ENCODE data around the gene ZNHIT2.

The ZNHIT2 gene

GRCh38 chr11:65102142-65103095, 15.1 kb downstream of the ZNHIT2 start:
- no peak for DNase-seq

DNA sequence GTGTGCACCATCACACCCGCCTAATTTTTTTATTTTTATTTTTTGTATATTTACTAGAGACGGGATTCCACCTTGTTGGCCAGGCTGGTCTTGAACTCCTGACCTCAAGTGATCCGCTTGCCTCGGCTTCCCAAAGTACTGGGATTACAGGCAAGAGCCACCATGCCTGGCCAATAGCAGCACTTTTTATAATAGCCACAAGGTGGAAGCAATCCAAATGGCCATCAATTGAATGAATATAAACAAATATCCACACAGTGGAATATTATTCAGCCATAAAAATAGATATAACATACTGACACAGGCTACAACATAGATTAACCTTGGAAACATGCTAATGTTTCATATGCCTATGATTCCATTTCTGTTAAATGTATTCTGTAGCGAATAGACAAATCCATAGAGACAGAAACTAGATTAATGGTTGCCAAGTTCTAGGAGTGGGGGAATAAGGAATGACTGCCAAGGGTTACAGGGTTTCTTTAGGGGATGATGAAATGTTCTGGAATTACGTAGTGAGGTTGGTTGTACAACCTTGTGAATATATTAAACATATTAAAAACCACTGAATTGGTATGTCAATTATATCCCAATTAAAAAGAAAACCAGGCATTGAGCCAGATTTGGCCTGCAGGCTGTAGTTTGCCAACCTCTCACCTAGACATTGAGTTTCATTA, 16.7 kb downstream of the ZNHIT2 start:
- DNase-seq, result no peak

DNA sequence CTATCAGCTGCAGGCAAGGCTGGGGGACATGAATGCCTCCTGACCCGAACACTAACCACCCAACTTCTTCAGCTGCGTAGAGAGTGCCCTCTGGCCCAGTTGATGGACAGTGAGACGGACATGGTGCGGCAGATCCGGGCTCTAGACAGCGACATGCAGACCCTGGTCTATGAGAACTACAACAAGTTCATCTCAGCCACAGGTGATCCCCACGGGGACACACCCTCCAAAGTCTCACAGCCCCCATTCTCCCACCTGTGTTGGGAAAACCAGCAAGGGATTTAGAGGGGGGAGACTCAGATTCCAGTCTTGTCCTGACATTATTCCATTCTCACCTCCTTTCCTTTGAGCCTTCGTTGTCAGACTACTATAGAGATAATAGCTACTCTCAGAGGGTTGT, 20.6 kb downstream of the ZNHIT2 start:
- no peak for DNase-seq

DNA sequence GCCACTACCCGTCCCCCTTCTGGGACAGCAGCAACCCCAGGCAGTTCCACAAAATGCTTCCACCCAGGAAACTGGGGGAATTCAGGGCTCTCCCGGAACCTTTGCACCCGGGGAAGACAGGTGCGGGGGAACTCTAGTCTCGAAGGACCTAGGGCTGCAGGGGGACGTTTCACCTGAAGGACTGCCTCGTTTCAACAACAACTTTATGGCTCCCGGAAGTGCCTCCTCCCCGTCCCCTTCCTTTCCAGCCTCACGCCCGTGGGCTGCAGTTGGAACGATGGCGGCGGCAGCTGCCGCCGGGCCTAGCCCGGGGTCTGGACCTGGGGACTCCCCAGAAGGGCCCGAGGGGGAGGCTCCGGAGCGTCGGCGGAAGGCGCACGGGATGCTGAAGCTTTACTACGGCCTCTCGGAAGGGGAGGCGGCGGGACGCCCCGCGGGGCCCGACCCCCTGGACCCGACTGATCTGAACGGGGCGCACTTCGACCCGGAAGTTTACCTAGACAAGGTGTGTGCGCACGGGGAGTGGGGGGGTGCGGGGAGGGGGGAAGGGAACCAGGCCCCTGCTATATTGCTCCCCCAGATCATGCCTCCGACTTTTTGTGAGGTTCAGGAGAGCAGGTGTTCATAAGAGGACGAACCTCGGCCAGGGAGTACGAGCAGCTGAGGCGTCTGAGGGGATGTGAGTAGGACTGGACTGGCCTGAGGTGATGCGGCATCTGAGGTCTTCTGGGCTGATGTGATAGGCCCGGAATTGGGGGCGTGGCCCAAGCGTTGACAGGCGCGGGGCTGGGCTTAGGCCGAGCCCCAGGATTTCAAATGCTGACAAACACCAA, 21.3 kb downstream of the ZNHIT2 start, which contains the start of gene VPS51:
VPS51 (plus strand) TSS at position 241 of the 833 bp plus-strand sequence; CDS start at position 278, 37 bp downstream.
- DNase-seq, result peak; percentile 72

GRCh38 chr11:65095427-65095826, 22.1 kb downstream of the ZNHIT2 start:
- DNase-seq, result no peak

- DNase-seq, result no peak
Measured at GRCh38 chr11:65090628-65091027, 26.9 kb downstream of the ZNHIT2 start.

- DNase-seq, result no peak
Measured at GRCh38 chr11:65089621-65090020, 27.9 kb downstream of the ZNHIT2 start.

GRCh38 chr11:65087827-65088226, 29.7 kb downstream of the ZNHIT2 start:
- DNase-seq, result no peak

GRCh38 chr11:65087216-65087615, 30.3 kb downstream of the ZNHIT2 start:
- DNase-seq, result no peak

DNA sequence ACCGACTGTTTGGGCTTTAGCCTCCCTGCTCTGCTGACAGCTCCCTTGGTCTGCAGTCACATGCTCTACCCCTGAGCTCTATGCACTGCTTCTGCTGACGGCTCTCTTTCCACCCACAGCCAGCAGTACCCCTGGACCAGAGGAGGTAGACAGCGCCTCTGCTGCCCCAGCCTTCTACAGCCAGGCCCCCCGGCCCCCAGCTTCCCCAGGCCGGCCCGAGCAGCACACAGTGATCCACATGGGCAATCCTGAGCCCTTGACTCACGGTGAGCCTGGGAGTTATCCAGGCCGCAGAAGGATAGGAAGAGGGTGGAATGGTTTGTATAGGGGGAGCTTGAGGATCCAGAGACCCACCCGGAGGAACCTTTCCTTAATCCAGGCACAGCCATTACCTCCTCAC, 30.7 kb downstream of the ZNHIT2 start:
- no peak for DNase-seq

DNA sequence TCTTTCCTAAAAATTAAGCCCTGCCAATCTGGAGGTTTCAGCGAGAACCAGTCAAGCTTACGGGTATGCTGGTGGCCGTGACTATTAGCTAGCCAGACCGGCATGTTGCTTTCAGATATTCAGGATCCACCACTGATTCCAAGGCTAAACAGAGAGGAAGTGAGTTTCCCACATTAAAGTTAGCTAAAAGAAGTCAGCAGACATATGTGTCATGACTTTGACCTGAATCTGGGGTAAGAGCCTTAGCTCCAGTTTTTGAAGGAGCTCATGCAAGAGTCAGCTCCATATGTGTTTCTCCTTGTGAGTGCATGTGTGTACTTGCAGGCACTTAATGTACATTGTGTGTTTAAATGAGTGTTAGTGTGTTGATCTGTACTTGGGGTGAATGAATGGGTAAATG, 32.1 kb downstream of the ZNHIT2 start:
- no peak for DNase-seq

GRCh38 chr11:65084598-65085375, 32.7 kb downstream of the ZNHIT2 start:
- no peak for DNase-seq

GRCh38 chr11:65083834-65084597, 33.5 kb downstream of the ZNHIT2 start, which contains the start of the genes CDCA5 and ZFPL1:
CDCA5 (minus strand) TSS chr11:65084040; CDS start chr11:65083978, 62 bp downstream.
ZFPL1 (plus strand) TSS chr11:65084222; CDS start chr11:65084699, 477 bp downstream.
- DNase-seq, result peak; percentile 79

DNA sequence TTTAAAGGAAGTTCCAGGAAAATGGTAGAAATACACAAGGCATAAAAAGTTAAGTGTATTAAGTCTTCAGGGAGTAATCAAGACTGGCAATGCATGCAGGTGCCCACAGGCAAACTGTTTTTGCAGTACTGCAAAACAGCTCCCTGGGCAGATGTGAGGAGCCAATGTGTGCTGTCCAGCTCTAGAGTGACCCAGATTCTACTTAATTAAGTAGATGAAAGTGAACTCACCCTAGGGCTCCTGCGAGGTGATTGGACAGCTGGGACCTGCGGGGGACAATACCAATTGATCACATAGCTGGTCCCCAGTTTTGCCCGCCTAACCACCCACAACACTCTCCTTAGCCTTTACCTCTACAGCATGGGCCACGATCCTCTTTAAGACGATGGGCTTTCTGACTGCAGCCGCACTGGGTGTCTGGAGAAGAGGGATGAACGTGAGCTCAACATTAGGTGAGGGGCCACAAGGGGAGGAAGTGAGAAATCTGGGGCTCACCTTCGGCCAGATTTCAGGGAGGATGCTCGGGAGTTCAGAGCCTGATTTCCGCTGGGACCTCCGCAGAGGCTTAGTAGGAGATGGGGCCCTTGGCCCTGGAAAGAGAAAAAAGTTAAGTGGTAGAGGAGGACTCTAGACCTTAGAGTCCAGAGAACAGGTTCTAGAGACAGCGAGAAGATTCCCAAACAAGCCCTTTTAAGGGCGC, 34.2 kb downstream of the ZNHIT2 start:
- DNase-seq, result no peak

- no peak for DNase-seq
Measured at GRCh38 chr11:65078786-65079342, 38.6 kb downstream of the ZNHIT2 start.

DNA sequence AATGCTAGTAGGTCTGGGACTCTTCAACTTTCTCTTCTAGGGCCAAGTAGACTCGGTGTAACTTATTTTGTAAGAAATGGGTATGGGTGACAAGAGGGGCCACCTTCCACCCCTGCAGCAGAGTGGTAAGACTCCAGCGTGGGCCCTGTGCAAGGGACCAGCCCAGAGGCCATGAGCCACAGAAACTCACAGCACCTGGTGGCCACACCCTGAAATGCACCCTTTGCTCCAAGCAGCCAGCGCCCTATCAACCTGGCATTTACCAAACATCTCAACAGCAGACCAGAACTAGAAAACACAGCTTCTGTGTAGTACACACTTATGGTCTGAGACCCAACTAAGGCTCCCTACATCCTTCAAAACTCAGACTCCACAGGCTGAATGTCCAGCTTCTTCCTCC, 39.4 kb downstream of the ZNHIT2 start:
- no peak for DNase-seq

DNA sequence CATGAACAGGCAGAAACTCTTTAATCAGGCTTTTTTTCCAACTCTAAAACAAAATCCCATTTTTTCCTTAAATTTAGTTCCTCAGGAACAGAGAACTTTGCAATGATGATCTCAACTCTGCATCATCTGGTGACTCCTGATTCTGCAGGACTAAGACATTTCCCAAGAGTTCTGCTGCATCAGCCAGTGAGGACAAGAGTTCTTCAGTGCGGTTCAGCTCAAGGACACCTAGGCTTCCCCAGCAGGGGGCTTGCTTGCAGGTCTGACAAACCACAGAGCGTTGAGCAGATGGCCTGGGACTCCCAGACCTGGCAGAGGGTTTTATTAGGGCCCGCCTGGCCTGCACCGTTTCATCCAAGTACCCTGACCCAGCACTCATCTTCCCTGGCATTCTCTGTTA, 40.0 kb downstream of the ZNHIT2 start:
- DNase-seq, result no peak

GRCh38 chr11:65072631-65072966, 44.9 kb downstream of the ZNHIT2 start:
- DNase-seq, result no peak

- DNase-seq, result no peak
Measured at GRCh38 chr11:65071907-65072630, 45.4 kb downstream of the ZNHIT2 start.

DNA sequence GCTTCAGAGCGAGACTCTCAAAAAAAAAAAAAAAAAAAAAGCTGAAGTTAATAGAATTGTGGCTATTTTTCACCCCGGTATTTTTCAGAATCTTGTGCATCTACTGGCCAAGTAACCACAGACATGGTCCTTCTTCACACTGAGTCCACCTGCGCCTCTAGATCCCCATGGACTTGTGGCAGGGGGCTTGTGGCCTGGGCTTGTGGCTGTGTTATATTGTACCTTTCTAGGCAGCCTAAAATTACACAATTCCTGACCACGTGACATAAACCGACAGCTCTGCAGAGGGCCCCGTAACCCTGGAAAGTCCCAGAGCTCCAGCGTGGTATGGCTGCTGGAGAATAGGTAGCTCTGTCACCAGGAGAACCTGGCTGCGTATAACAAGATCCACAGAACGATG, 48.3 kb downstream of the ZNHIT2 start:
- DNase-seq, result no peak
